ENCODE measurements around the gene ETV3L. TPM values are rescaled to one million over a fixed set of nuclear protein-coding genes. Genes with fewer than 3 reads are reported as not detected.

Gene ETV3L
- total and polyA plus RNA-seq, 2 of the 8 experiments (the other 6 are each of a cell fraction or from before 2014, with no cell fraction given), result 0.17 to 0.26 TPM

GRCh38 chr1:157111396-157112165 is 12.0 kb upstream of the ETV3L start (continued):
- TF ChIP-seq CHD7 (IDR thresholded peaks at IDR 0.05; ENCODE audit: insufficient replicate concordance, low read length) (no peak), KDM1A (IDR thresholded peaks at IDR 0.05; ENCODE audit: borderline replicate concordance, low read length) (peak; percentile 59; the same call in 1 of the 2 replicates), ASH2L (IDR thresholded peaks at IDR 0.05; ENCODE audit: low read length) (peak; percentile 40), HDAC2 (IDR thresholded peaks at IDR 0.05; ENCODE audit: borderline replicate concordance in 1 of 2, low read depth in 2 of 2, low read length in 2 of 2) (no peak), SUZ12 (IDR thresholded peaks at IDR 0.05; ENCODE audit: low read length) (no peak), EZH2 (IDR thresholded peaks at IDR 0.05; ENCODE audit: low read depth, low read length, severe bottlenecking) (no peak), TEAD4 (IDR thresholded peaks at IDR 0.05; ENCODE audit: low read depth, low read length) (peak; percentile 93), BRCA1 (IDR thresholded peaks at IDR 0.05; ENCODE audit: low read depth, low read length) (no peak)
